Measurements from ENCODE around the gene SMAD3.

- no peak for TF ChIP-seq ZNF791 (tag by site-specific recombination; IDR thresholded peaks at IDR 0.05)
- no peak for TF ChIP-seq KLF10 (tag by site-specific recombination; IDR thresholded peaks at IDR 0.05)
- TF ChIP-seq MYNN (tag by site-specific recombination; IDR thresholded peaks at IDR 0.05; ENCODE audit: borderline replicate concordance): no peak
- TF ChIP-seq ZNF843 (tag by site-specific recombination; IDR thresholded peaks at IDR 0.05): no peak
- peak; percentile 40 for TF ChIP-seq CTCF (tag by site-specific recombination; IDR thresholded peaks at IDR 0.05)
- TF ChIP-seq ZNF777 (tag by site-specific recombination; IDR thresholded peaks at IDR 0.05; ENCODE audit: borderline replicate concordance): no peak
- TF ChIP-seq ZNF626 (tag by site-specific recombination; IDR thresholded peaks at IDR 0.05): no peak
- TF ChIP-seq ZNF398 (tag by site-specific recombination; IDR thresholded peaks at IDR 0.05): no peak
- no peak for TF ChIP-seq ZFP69B (tag by site-specific recombination; IDR thresholded peaks at IDR 0.05)
- no peak for TF ChIP-seq REST (tag by site-specific recombination; IDR thresholded peaks at IDR 0.05)
- no peak for TF ChIP-seq ZFP3 (tag by site-specific recombination; IDR thresholded peaks at IDR 0.05; ENCODE audit: low read depth)
- TF ChIP-seq ZNF132 (tag by site-specific recombination; IDR thresholded peaks at IDR 0.05; ENCODE audit: borderline replicate concordance): no peak
Observed at GRCh38 chr15:67240235-67241131, 175.1 kb downstream of the SMAD3 start.
